HFFc6 (cell line): ENCODE measurements around the gene IFI44L. TPM values are rescaled to one million over a fixed set of nuclear protein-coding genes. Genes with fewer than 3 reads are reported as not detected.

Source experiments
- DNase-seq: peaks from one replicate; pipeline ENCODE4 v3.0.0-alpha.2; 2018
- H3K27ac Mint-ChIP-seq: 2 replicates; pipeline ENCODE4 v1.8.0; 2020; ENCODE audit warnings: mild to moderate bottlenecking, mixed read lengths
- H3K27me3 Mint-ChIP-seq: 2 replicates; pipeline ENCODE4 v1.8.0; 2021; ENCODE audit warnings: mild to moderate bottlenecking, moderate library complexity, mixed read lengths; ENCODE audit not compliant: insufficient read depth
- H3K36me3 Mint-ChIP-seq: 2 replicates; pipeline ENCODE4 v1.8.0; 2021; ENCODE audit warnings: low read depth, mixed read lengths
- H3K4me1 Mint-ChIP-seq: 2 replicates; pipeline ENCODE4 v1.8.0; 2020; ENCODE audit warnings: low read depth, mixed read lengths
- H3K4me3 Mint-ChIP-seq: 2 replicates; pipeline ENCODE4 v1.8.0; 2020; ENCODE audit warnings: mild to moderate bottlenecking, moderate library complexity, mixed read lengths
- H3K9me3 Mint-ChIP-seq: 2 replicates; pipeline ENCODE4 v1.8.0; 2020; ENCODE audit warnings: mild to moderate bottlenecking, mixed read lengths
- CTCF ChIP-seq: fragments of 200-600 bp; sonication (generic); IDR thresholded peaks from 2 replicates; pipeline ENCODE4 v1.5.0; 2021; ENCODE audit warnings: antibody characterized with exemption, mild to moderate bottlenecking
- total RNA-seq, 6 experiments: library from RNA; stranded (reverse); fragmentation: NEBNext Ultra II Directional; extraction: Animal tissue kit (Norgen Biotek cat#: 25700); gene quantifications; 2 replicates in 1 of 6; 3 replicates in 5 of 6; pipeline ENCODE4 v1.2.3, GENCODE V29; 2021

The IFI44L gene
- total RNA-seq, 6 experiments from 2014 or later, result 0.18 to 0.52 (median 0.34) TPM

- Mint-ChIP-seq H3K4me1 (peaks cover 16% of the 10 kb centered on the region), H3K27ac (no peak overlapping the region; the same call in 1 of the 2 replicates), H3K36me3 (no peaks in the 10 kb centered on the region; the same call in 1 of the 2 replicates), H3K27me3 (no peaks in the 10 kb centered on the region; the same call in 1 of the 2 replicates), H3K4me3 (peak overlapping the region; percentile 76; the same call in 1 of the 2 replicates), H3K9me3 (peaks cover 4% of the 10 kb centered on the region; the same call in 1 of the 2 replicates)
- no peak for TF ChIP-seq CTCF
- DNase-seq, result no peak
Measured at GRCh38 chr1:78650114-78650660, 29.9 kb downstream of the IFI44L start.

GRCh38 chr1:78651241-78651640 is 31.0 kb downstream of the IFI44L start:
- H3K4me3 Mint-ChIP-seq, result no peak overlapping the region
- TF ChIP-seq CTCF, result no peak
- no peak overlapping the region for H3K27ac Mint-ChIP-seq
- H3K9me3 Mint-ChIP-seq, result peaks cover 4% of the 10 kb centered on the region; the same call in 1 of the 2 replicates
- no peaks in the 10 kb centered on the region; the same call in 1 of the 2 replicates for H3K27me3 Mint-ChIP-seq
- no peak for DNase-seq
- no peaks in the 10 kb centered on the region; the same call in 1 of the 2 replicates for H3K36me3 Mint-ChIP-seq
- H3K4me1 Mint-ChIP-seq, result peaks cover 16% of the 10 kb centered on the region

- Mint-ChIP-seq H3K36me3 (no peaks in the 10 kb centered on the region; the same call in 1 of the 2 replicates), H3K9me3 (peaks cover 4% of the 10 kb centered on the region; the same call in 1 of the 2 replicates), H3K27me3 (no peaks in the 10 kb centered on the region; the same call in 1 of the 2 replicates), H3K4me1 (peaks cover 16% of the 10 kb centered on the region), H3K27ac (no peak overlapping the region), H3K4me3 (no peak overlapping the region)
- no peak for DNase-seq
- no peak for TF ChIP-seq CTCF
Measured at GRCh38 chr1:78652019-78652560, 31.8 kb downstream of the IFI44L start.

- Mint-ChIP-seq H3K36me3 (no peaks in the 10 kb centered on the region), H3K27me3 (no peaks in the 10 kb centered on the region), H3K4me1 (no peaks in the 10 kb centered on the region), H3K27ac (no peak overlapping the region), H3K4me3 (no peak overlapping the region), H3K9me3 (no peaks in the 10 kb centered on the region)
- TF ChIP-seq CTCF, result no peak
- DNase-seq, result no peak
Measured at GRCh38 chr1:78658901-78659300, 38.7 kb downstream of the IFI44L start.

GRCh38 chr1:78663923-78664322 is 43.7 kb downstream of the IFI44L start:
- no peak for DNase-seq
- no peaks in the 10 kb centered on the region for H3K27me3 Mint-ChIP-seq
- TF ChIP-seq CTCF, result no peak
- H3K4me1 Mint-ChIP-seq, result no peaks in the 10 kb centered on the region
- no peak overlapping the region for H3K4me3 Mint-ChIP-seq
- no peaks in the 10 kb centered on the region for H3K9me3 Mint-ChIP-seq
- H3K36me3 Mint-ChIP-seq, result no peaks in the 10 kb centered on the region
- H3K27ac Mint-ChIP-seq, result no peak overlapping the region
